Keratinocyte (primary cell): ENCODE data around the gene MSI1.

Source experiments
- CTCF ChIP-seq, 3 experiments: IDR thresholded peaks in 1 of 3; conservative IDR thresholded peaks in 1 of 3; optimal IDR thresholded peaks in 1 of 3; 2 replicates in 2 of 3; 3 replicates in 1 of 3; pipeline versions ENCODE3 to v1.5.1; 2011; ENCODE audit warnings: low read length in 3 of 3, mild to moderate bottlenecking in 3 of 3, moderate library complexity in 2 of 3, control low read depth in 1 of 3, inconsistent platforms in 1 of 3; ENCODE audit not compliant: insufficient read depth in 2 of 3; ENCODE audit errors: extremely low read depth in 1 of 3
- EZH2 ChIP-seq: IDR thresholded peaks from one replicate; pipeline ENCODE4 v1.6.1; 2012; ENCODE audit warnings: inconsistent platforms, mild to moderate bottlenecking, low read length, moderate library complexity

DNA sequence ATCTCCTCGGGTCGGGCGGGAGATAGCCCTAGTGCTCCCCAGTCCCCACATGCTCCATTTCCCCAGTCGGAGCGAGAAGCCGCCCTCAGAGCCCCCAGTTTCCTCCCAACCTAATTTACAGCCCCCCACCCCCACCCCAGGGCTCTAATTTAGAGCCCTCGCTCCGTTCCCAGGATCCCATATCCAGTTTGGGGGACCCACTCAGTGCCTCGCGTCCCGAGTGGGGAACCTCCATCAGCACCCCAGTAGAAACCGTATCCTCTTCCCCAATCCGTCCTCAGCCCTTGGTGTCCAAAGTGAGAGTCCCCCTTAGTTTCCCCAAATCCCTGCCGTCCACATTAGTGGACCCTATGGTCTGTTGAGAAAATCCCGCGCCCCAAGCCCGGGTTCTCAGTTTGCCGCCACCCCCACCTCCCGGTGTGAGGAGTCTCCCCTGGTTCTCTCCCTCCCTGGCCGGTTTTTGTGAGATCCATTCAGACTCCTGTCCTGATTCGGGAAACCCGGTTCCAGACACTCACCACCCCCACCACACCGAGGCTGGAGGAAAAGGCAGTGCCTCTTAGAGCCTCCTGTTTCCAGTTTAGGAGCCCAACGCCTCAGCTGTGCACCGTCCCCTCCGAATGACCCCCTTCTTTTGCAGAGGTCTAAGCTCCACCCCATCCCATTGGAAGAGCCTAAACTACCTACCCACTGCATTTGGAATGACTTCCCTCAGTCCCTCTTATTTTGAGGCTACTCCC lies 809 bp upstream of the MSI1 start:
- TF ChIP-seq CTCF (optimal IDR thresholded peaks at IDR 0.05 in 1 of 3, IDR thresholded peaks at IDR 0.05 in 1 of 3, conservative IDR thresholded peaks at IDR 0.05 in 1 of 3; ENCODE audit: extremely low read depth in 1 of 3, insufficient read depth in 2 of 3, low read length in 3 of 3), result no peak
- peak; percentile 88 for TF ChIP-seq EZH2
